ENCODE results near the gene EEFSEC.
A peak's percentile ranks its signal among the peaks of the same experiment; 100 is the strongest.

The EEFSEC gene

GRCh38 chr3:128201158-128201755 lies 48.0 kb downstream of the EEFSEC start:
- no peak overlapping the region for H3K56ac ChIP-seq (ENCODE audit: low read length)
- H3K4me3 ChIP-seq (ENCODE audit: low read length), result no peak overlapping the region
- no peak overlapping the region for H4K5ac ChIP-seq (ENCODE audit: low read length)
- DNase-seq, result no peak
- H3K9ac ChIP-seq (ENCODE audit: low read length), result no peak overlapping the region
- no peaks in the 10 kb centered on the region for H3K27me3 ChIP-seq (ENCODE audit: insufficient read depth, low read length, poor library complexity)
- no peak overlapping the region for H2BK15ac ChIP-seq (replicated peaks; ENCODE audit: low read depth)
- H2AK5ac ChIP-seq (ENCODE audit: low read length), result no peak overlapping the region
- H4K8ac ChIP-seq (ENCODE audit: low read depth, low read length), result no peak overlapping the region
- no peak overlapping the region for H3K4me2 ChIP-seq (ENCODE audit: low read length)
- H3K18ac ChIP-seq (ENCODE audit: low read length), result no peak overlapping the region
- H3K36me3 ChIP-seq (ENCODE audit: control insufficient read depth, insufficient read depth, low read length), result no peaks in the 10 kb centered on the region
- peaks cover 5% of the 10 kb centered on the region for H3K4me1 ChIP-seq (ENCODE audit: control insufficient read depth, low read depth, low read length)
- no CpG with 5 or more reads among the region's 1 CpG for WGBS (ENCODE audit: extremely low coverage, insufficient coverage, low lambda C conversion rate)
- H2BK5ac ChIP-seq (ENCODE audit: low read length), result no peak overlapping the region
- H3K23ac ChIP-seq (ENCODE audit: low read length), result no peak overlapping the region
- H2BK120ac ChIP-seq (ENCODE audit: low read depth, low read length), result no peak overlapping the region
- H3K79me1 ChIP-seq (ENCODE audit: low read length), result no peaks in the 10 kb centered on the region
- no peak overlapping the region for H3K27ac ChIP-seq (ENCODE audit: low read depth, low read length)
- no peak overlapping the region for H3K4ac ChIP-seq (ENCODE audit: low read depth, low read length)
- no peaks in the 10 kb centered on the region for H3K79me2 ChIP-seq (ENCODE audit: control insufficient read depth, insufficient read depth, low read length)

- WGBS (ENCODE audit: extremely low coverage, insufficient coverage, low lambda C conversion rate), result no CpG with 5 or more reads among the region's 3 CpGs
- no peak overlapping the region for H4K8ac ChIP-seq (ENCODE audit: low read depth, low read length)
Measured at GRCh38 chr3:128203169-128203568, 49.9 kb downstream of the EEFSEC start.

GRCh38 chr3:128205558-128206145 lies 52.4 kb downstream of the EEFSEC start:
- Histone ChIP-seq H4K8ac (ENCODE audit: low read depth, low read length) (no peak overlapping the region), H4K5ac (ENCODE audit: low read length) (no peak overlapping the region), H3K4ac (ENCODE audit: low read depth, low read length) (no peak overlapping the region), H2AK5ac (ENCODE audit: low read length) (no peak overlapping the region), H3K18ac (ENCODE audit: low read length) (peak overlapping the region; percentile 53), H3K4me3 (ENCODE audit: low read length) (no peak overlapping the region), H3K56ac (ENCODE audit: low read length) (no peak overlapping the region), H3K23ac (ENCODE audit: low read length) (no peak overlapping the region), H3K36me3 (ENCODE audit: control insufficient read depth, insufficient read depth, low read length) (no peaks in the 10 kb centered on the region), H3K79me1 (ENCODE audit: low read length) (no peaks in the 10 kb centered on the region), H3K4me2 (ENCODE audit: low read length) (no peak overlapping the region), H3K27me3 (ENCODE audit: insufficient read depth, low read length, poor library complexity) (no peaks in the 10 kb centered on the region), H2BK120ac (ENCODE audit: low read depth, low read length) (no peak overlapping the region), H3K9ac (ENCODE audit: low read length) (no peak overlapping the region), H2BK15ac (replicated peaks; ENCODE audit: low read depth) (no peak overlapping the region), H3K79me2 (ENCODE audit: control insufficient read depth, insufficient read depth, low read length) (no peaks in the 10 kb centered on the region), H2BK5ac (ENCODE audit: low read length) (no peak overlapping the region), H3K27ac (ENCODE audit: low read depth, low read length) (no peak overlapping the region), H3K4me1 (ENCODE audit: control insufficient read depth, low read depth, low read length) (peaks cover 9% of the 10 kb centered on the region)
- no CpG with 5 or more reads among the region's 3 CpGs for WGBS (ENCODE audit: extremely low coverage, insufficient coverage, low lambda C conversion rate)
- DNase-seq, result no peak

More at GRCh38 chr3:128203169-128203568, 49.9 kb downstream of the EEFSEC start:
- Histone ChIP-seq H3K27me3 (ENCODE audit: insufficient read depth, low read length, poor library complexity) (no peaks in the 10 kb centered on the region), H3K56ac (ENCODE audit: low read length) (no peak overlapping the region), H2BK120ac (ENCODE audit: low read depth, low read length) (no peak overlapping the region), H3K9ac (ENCODE audit: low read length) (no peak overlapping the region), H2AK5ac (ENCODE audit: low read length) (no peak overlapping the region), H3K79me1 (ENCODE audit: low read length) (no peaks in the 10 kb centered on the region), H3K4me3 (ENCODE audit: low read length) (no peak overlapping the region), H3K23ac (ENCODE audit: low read length) (no peak overlapping the region), H4K5ac (ENCODE audit: low read length) (no peak overlapping the region), H3K4me2 (ENCODE audit: low read length) (no peak overlapping the region), H2BK15ac (replicated peaks; ENCODE audit: low read depth) (no peak overlapping the region), H2BK5ac (ENCODE audit: low read length) (no peak overlapping the region), H3K27ac (ENCODE audit: low read depth, low read length) (no peak overlapping the region), H3K79me2 (ENCODE audit: control insufficient read depth, insufficient read depth, low read length) (no peaks in the 10 kb centered on the region), H3K18ac (ENCODE audit: low read length) (no peak overlapping the region), H3K4ac (ENCODE audit: low read depth, low read length) (no peak overlapping the region), H3K4me1 (ENCODE audit: control insufficient read depth, low read depth, low read length) (peaks cover 5% of the 10 kb centered on the region), H3K36me3 (ENCODE audit: control insufficient read depth, insufficient read depth, low read length) (no peaks in the 10 kb centered on the region)
- no peak for DNase-seq

- H2BK5ac ChIP-seq (ENCODE audit: low read length), result no peak overlapping the region
- H3K4me3 ChIP-seq (ENCODE audit: low read length), result no peak overlapping the region
- peaks cover 9% of the 10 kb centered on the region for H3K4me1 ChIP-seq (ENCODE audit: control insufficient read depth, low read depth, low read length)
- H3K56ac ChIP-seq (ENCODE audit: low read length), result no peak overlapping the region
- H3K23ac ChIP-seq (ENCODE audit: low read length), result no peak overlapping the region
- H3K18ac ChIP-seq (ENCODE audit: low read length), result no peak overlapping the region
- no peak overlapping the region for H3K27ac ChIP-seq (ENCODE audit: low read depth, low read length)
- no CpG with 5 or more reads among the region's 7 CpGs for WGBS (ENCODE audit: extremely low coverage, insufficient coverage, low lambda C conversion rate)
- H3K27me3 ChIP-seq (ENCODE audit: insufficient read depth, low read length, poor library complexity), result no peaks in the 10 kb centered on the region
- H3K79me1 ChIP-seq (ENCODE audit: low read length), result no peaks in the 10 kb centered on the region
- H3K4me2 ChIP-seq (ENCODE audit: low read length), result no peak overlapping the region
- no peak for DNase-seq
- no peak overlapping the region for H4K5ac ChIP-seq (ENCODE audit: low read length)
- no peak overlapping the region for H2BK15ac ChIP-seq (replicated peaks; ENCODE audit: low read depth)
- no peak overlapping the region for H3K9ac ChIP-seq (ENCODE audit: low read length)
- no peaks in the 10 kb centered on the region for H3K79me2 ChIP-seq (ENCODE audit: control insufficient read depth, insufficient read depth, low read length)
- no peaks in the 10 kb centered on the region for H3K36me3 ChIP-seq (ENCODE audit: control insufficient read depth, insufficient read depth, low read length)
- H2BK120ac ChIP-seq (ENCODE audit: low read depth, low read length), result no peak overlapping the region
- H2AK5ac ChIP-seq (ENCODE audit: low read length), result no peak overlapping the region
- H3K4ac ChIP-seq (ENCODE audit: low read depth, low read length), result no peak overlapping the region
- no peak overlapping the region for H4K8ac ChIP-seq (ENCODE audit: low read depth, low read length)
Measured at GRCh38 chr3:128207951-128208350, 54.7 kb downstream of the EEFSEC start.

GRCh38 chr3:128210711-128211110 lies 57.4 kb downstream of the EEFSEC start:
- no peak overlapping the region for H3K4ac ChIP-seq (ENCODE audit: low read depth, low read length)
- WGBS (ENCODE audit: extremely low coverage, insufficient coverage, low lambda C conversion rate), result no CpG with 5 or more reads among the region's 3 CpGs
- H4K8ac ChIP-seq (ENCODE audit: low read depth, low read length), result no peak overlapping the region
- H3K23ac ChIP-seq (ENCODE audit: low read length), result no peak overlapping the region
- H4K5ac ChIP-seq (ENCODE audit: low read length), result no peak overlapping the region
- no peak overlapping the region for H2BK15ac ChIP-seq (replicated peaks; ENCODE audit: low read depth)
- H2BK120ac ChIP-seq (ENCODE audit: low read depth, low read length), result no peak overlapping the region
- no peaks in the 10 kb centered on the region for H3K79me2 ChIP-seq (ENCODE audit: control insufficient read depth, insufficient read depth, low read length)
- no peak overlapping the region for H3K27ac ChIP-seq (ENCODE audit: low read depth, low read length)
- no peak for DNase-seq
- H3K4me1 ChIP-seq (ENCODE audit: control insufficient read depth, low read depth, low read length), result peaks cover 9% of the 10 kb centered on the region
- H3K9ac ChIP-seq (ENCODE audit: low read length), result no peak overlapping the region
- H3K36me3 ChIP-seq (ENCODE audit: control insufficient read depth, insufficient read depth, low read length), result no peaks in the 10 kb centered on the region
- H3K18ac ChIP-seq (ENCODE audit: low read length), result no peak overlapping the region
- no peak overlapping the region for H3K4me2 ChIP-seq (ENCODE audit: low read length)
- H3K56ac ChIP-seq (ENCODE audit: low read length), result no peak overlapping the region
- no peak overlapping the region for H3K4me3 ChIP-seq (ENCODE audit: low read length)
- H3K27me3 ChIP-seq (ENCODE audit: insufficient read depth, low read length, poor library complexity), result no peaks in the 10 kb centered on the region
- H3K79me1 ChIP-seq (ENCODE audit: low read length), result no peaks in the 10 kb centered on the region
- no peak overlapping the region for H2AK5ac ChIP-seq (ENCODE audit: low read length)
- no peak overlapping the region for H2BK5ac ChIP-seq (ENCODE audit: low read length)

GRCh38 chr3:128214056-128214455 lies 60.8 kb downstream of the EEFSEC start:
- Histone ChIP-seq H4K8ac (ENCODE audit: low read depth, low read length) (no peak overlapping the region), H3K4ac (ENCODE audit: low read depth, low read length) (no peak overlapping the region), H2BK5ac (ENCODE audit: low read length) (no peak overlapping the region), H2BK15ac (replicated peaks; ENCODE audit: low read depth) (no peak overlapping the region), H3K27me3 (ENCODE audit: insufficient read depth, low read length, poor library complexity) (no peaks in the 10 kb centered on the region), H3K79me2 (ENCODE audit: control insufficient read depth, insufficient read depth, low read length) (no peaks in the 10 kb centered on the region), H3K9ac (ENCODE audit: low read length) (no peak overlapping the region), H3K56ac (ENCODE audit: low read length) (no peak overlapping the region), H3K23ac (ENCODE audit: low read length) (no peak overlapping the region), H3K4me2 (ENCODE audit: low read length) (no peak overlapping the region), H2BK120ac (ENCODE audit: low read depth, low read length) (no peak overlapping the region), H3K27ac (ENCODE audit: low read depth, low read length) (no peak overlapping the region), H2AK5ac (ENCODE audit: low read length) (no peak overlapping the region), H4K5ac (ENCODE audit: low read length) (no peak overlapping the region), H3K18ac (ENCODE audit: low read length) (no peak overlapping the region), H3K4me3 (ENCODE audit: low read length) (no peak overlapping the region), H3K4me1 (ENCODE audit: control insufficient read depth, low read depth, low read length) (no peaks in the 10 kb centered on the region), H3K36me3 (ENCODE audit: control insufficient read depth, insufficient read depth, low read length) (no peaks in the 10 kb centered on the region), H3K79me1 (ENCODE audit: low read length) (no peaks in the 10 kb centered on the region)
- no CpG with 5 or more reads among the region's 2 CpGs for WGBS (ENCODE audit: extremely low coverage, insufficient coverage, low lambda C conversion rate)
- DNase-seq, result no peak

Measured in mesendoderm (in vitro differentiated cells).